H9 (cell line): ENCODE measurements around the gene RUNDC1. TPM values are rescaled to one million over a fixed set of nuclear protein-coding genes. Genes with fewer than 3 reads are reported as not detected.
A peak's percentile ranks its signal among the peaks of the same experiment; 100 is the strongest.

Source experiments
- DNase-seq: peaks from one replicate; pipeline ENCODE4 v3.0.0-alpha.2; 2017
- H2AFZ ChIP-seq: one replicate; pipeline ENCODE4 v1.6.1; 2013; ENCODE audit warnings: mild to moderate bottlenecking, low read length, control low read depth, moderate library complexity
- H2AK5ac ChIP-seq: 2 replicates; pipeline ENCODE4 v1.6.1; 2013; ENCODE audit warnings: low read length, control low read depth, mixed read lengths; ENCODE audit not compliant: insufficient read length
- H2BK120ac ChIP-seq: one replicate; pipeline ENCODE4 v1.6.1; 2013; ENCODE audit warnings: low read depth, mild to moderate bottlenecking, low read length, control low read depth, inconsistent platforms; ENCODE audit not compliant: poor library complexity, severe bottlenecking
- H2BK12ac ChIP-seq: 2 replicates; pipeline ENCODE4 v1.6.1; 2013; ENCODE audit warnings: low read length, control low read depth, mixed read lengths, low read depth; ENCODE audit not compliant: insufficient read length
- H2BK15ac ChIP-seq: 2 replicates; pipeline ENCODE4 v1.6.1; 2013; ENCODE audit warnings: low read depth, low read length, control low read depth
- H2BK20ac ChIP-seq: one replicate; pipeline ENCODE4 v1.6.1; 2013; ENCODE audit warnings: low read depth, mild to moderate bottlenecking, low read length, control low read depth, inconsistent platforms; ENCODE audit not compliant: poor library complexity, severe bottlenecking
- H2BK5ac ChIP-seq: 2 replicates; pipeline ENCODE4 v1.6.1; 2013; ENCODE audit warnings: low read length, control low read depth, mixed read lengths; ENCODE audit not compliant: insufficient read length
- H3K14ac ChIP-seq: 2 replicates; pipeline ENCODE4 v1.6.1; 2013; ENCODE audit warnings: low read length, control low read depth; ENCODE audit not compliant: insufficient read depth
- H3K18ac ChIP-seq: 2 replicates; pipeline ENCODE4 v1.6.1; 2013; ENCODE audit warnings: low read depth, mild to moderate bottlenecking, mixed read lengths, low read length, control low read depth; ENCODE audit not compliant: insufficient read length
- H3K23ac ChIP-seq: 2 replicates; pipeline ENCODE4 v1.6.1; 2013; ENCODE audit warnings: low read length, control low read depth, mixed read lengths, low read depth; ENCODE audit not compliant: insufficient read length
- H3K23me2 ChIP-seq: 2 replicates; pipeline ENCODE4 v1.6.1; 2013; ENCODE audit warnings: low read depth, mild to moderate bottlenecking, mixed read lengths, low read length, control low read depth; ENCODE audit not compliant: insufficient read length, poor library complexity, severe bottlenecking
- H3K27ac ChIP-seq: 2 replicates; pipeline ENCODE4 v1.5.1; 2013; ENCODE audit warnings: low read length, control low read depth, mixed read lengths, low read depth; ENCODE audit not compliant: insufficient read length
- H3K27me3 ChIP-seq: 2 replicates; pipeline ENCODE4 v1.6.1; 2013; ENCODE audit warnings: low read length, control low read depth, inconsistent platforms; ENCODE audit not compliant: insufficient read depth
- H3K4ac ChIP-seq: 2 replicates; pipeline ENCODE4 v1.6.1; 2013; ENCODE audit warnings: low read depth, mild to moderate bottlenecking, control low read depth, inconsistent platforms, low read length, moderate library complexity
- H3K4me1 ChIP-seq: 2 replicates; pipeline ENCODE4 v1.6.1; 2013; ENCODE audit warnings: low read length, control low read depth, inconsistent platforms; ENCODE audit not compliant: insufficient read depth
- H3K4me2 ChIP-seq: 2 replicates; pipeline ENCODE4 v1.6.1; 2013; ENCODE audit warnings: low read length, control low read depth, mixed read lengths; ENCODE audit not compliant: insufficient read length, insufficient read depth
- H3K56ac ChIP-seq: 2 replicates; pipeline ENCODE4 v1.6.1; 2013; ENCODE audit warnings: low read depth, mild to moderate bottlenecking, mixed read lengths, low read length, control low read depth; ENCODE audit not compliant: insufficient read length
- H3K79me1 ChIP-seq: 2 replicates; pipeline ENCODE4 v1.6.1; 2013; ENCODE audit warnings: low read depth, mild to moderate bottlenecking, moderate library complexity, low read length, control low read depth, inconsistent platforms; ENCODE audit not compliant: insufficient read depth, poor library complexity, severe bottlenecking
- H3K79me2 ChIP-seq: 2 replicates; pipeline ENCODE4 v1.6.1; 2013; ENCODE audit warnings: low read length, control low read depth, inconsistent platforms; ENCODE audit not compliant: insufficient read depth
- H3K9ac ChIP-seq: 2 replicates; pipeline ENCODE4 v1.6.1; 2013; ENCODE audit warnings: low read length, control low read depth, mixed read lengths; ENCODE audit not compliant: insufficient read length; ENCODE audit errors: extremely low read depth
- H3K9me3 ChIP-seq: one replicate; pipeline ENCODE4 v1.6.1; 2013; ENCODE audit warnings: low read depth, low read length, inconsistent platforms; ENCODE audit not compliant: control insufficient read depth
- H3T11ph ChIP-seq: one replicate; pipeline ENCODE4 v1.6.1; 2013; ENCODE audit warnings: mild to moderate bottlenecking, low read length, control low read depth, inconsistent platforms
- H4K20me1 ChIP-seq: one replicate; pipeline ENCODE4 v1.6.1; 2013; ENCODE audit not compliant: control insufficient read depth, insufficient read length, insufficient read depth
- H4K5ac ChIP-seq: 2 replicates; pipeline ENCODE4 v1.6.1; 2013; ENCODE audit warnings: low read depth, mild to moderate bottlenecking, mixed read lengths, low read length, control low read depth; ENCODE audit not compliant: insufficient read length
- H4K8ac ChIP-seq: replicated peaks from 2 replicates; pipeline ENCODE4 v1.6.1; 2013; ENCODE audit warnings: low read length, control low read depth, mixed read lengths, low read depth; ENCODE audit not compliant: insufficient read length
- H4K91ac ChIP-seq: 2 replicates; pipeline ENCODE4 v1.6.1; 2013; ENCODE audit warnings: low read depth, mild to moderate bottlenecking, moderate library complexity, mixed read lengths, low read length, control low read depth; ENCODE audit not compliant: insufficient read length
- H3K27ac Mint-ChIP-seq, 3 experiments: 2 replicates in 2 of 3; 3 replicates in 1 of 3; pipeline ENCODE4 v1.8.0; 2020 to 2021; ENCODE audit warnings: mixed read lengths in 3 of 3, mild to moderate bottlenecking in 1 of 3, moderate library complexity in 1 of 3
- H3K27me3 Mint-ChIP-seq: 2 replicates; pipeline ENCODE4 v1.8.0; 2021; ENCODE audit warnings: low read depth, mild to moderate bottlenecking, moderate library complexity, mixed read lengths
- H3K36me3 Mint-ChIP-seq, 3 experiments: 2 replicates in 2 of 3; 3 replicates in 1 of 3; pipeline ENCODE4 v1.8.0; 2020 to 2021; ENCODE audit warnings: low read depth in 3 of 3, mixed read lengths in 3 of 3; ENCODE audit not compliant: insufficient read depth in 1 of 3
- H3K4me1 Mint-ChIP-seq, 2 experiments: 2 replicates each; pipeline ENCODE4 v1.8.0; 2020; ENCODE audit warnings: mixed read lengths in 2 of 2
- H3K4me3 Mint-ChIP-seq, 2 experiments: 2 replicates in 1 of 2; 3 replicates in 1 of 2; pipeline ENCODE4 v1.8.0; 2020 to 2021; ENCODE audit warnings: mild to moderate bottlenecking in 2 of 2, mixed read lengths in 2 of 2, moderate library complexity in 1 of 2
- H3K9me3 Mint-ChIP-seq, 2 experiments: 2 replicates in 1 of 2; 3 replicates in 1 of 2; pipeline ENCODE4 v1.8.0; 2020; ENCODE audit warnings: mild to moderate bottlenecking in 2 of 2, mixed read lengths in 2 of 2, moderate library complexity in 1 of 2
- WGBS: extraction: QIAGEN DNeasy Blood & Tissue Kit; methylation state at CpG from one replicate; pipeline ENCODE4 v1.1.7; 2013; ENCODE audit warnings: missing lambda C conversion rate, low lambda C conversion rate, mixed read lengths; ENCODE audit not compliant: insufficient read length; ENCODE audit errors: extremely low coverage; 5-methylcytosine and 5-hydroxymethylcytosine counted together
- total RNA-seq: library from RNA; stranded (reverse); gene quantifications from 2 replicates; pipeline ENCODE4 v1.2.1, GENCODE V29; 2021
- TF ChIP-seq, protein P1 (sequence below): fragments of 200-600 bp; sonication (generic); conservative IDR thresholded peaks from 3 replicates; pipeline ENCODE4 v1.8.0; 2021; ENCODE audit warnings: antibody characterized with exemption, mild to moderate bottlenecking

Gene RUNDC1
- total RNA-seq, 1 experiment from 2014 or later = 18.8 TPM

DNA sequence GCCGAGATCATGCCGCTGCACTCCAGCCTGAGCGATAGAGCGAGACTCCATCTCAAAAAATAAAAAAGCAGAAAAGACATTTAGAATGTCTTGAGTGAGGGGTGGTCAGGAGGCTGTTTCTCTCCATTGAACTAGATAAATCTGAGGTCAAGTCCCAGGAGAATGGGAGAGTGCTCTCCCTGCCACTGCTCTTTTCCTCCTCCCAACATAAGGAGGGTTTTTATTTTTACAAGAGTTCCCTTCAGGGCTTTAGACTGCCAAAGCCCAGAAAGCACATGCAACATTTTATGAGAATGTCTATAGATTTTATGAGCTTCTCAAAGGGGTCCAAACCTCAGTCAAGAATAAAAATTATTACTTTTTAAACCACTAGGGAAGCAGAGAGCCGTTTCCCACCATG is 46.2 kb downstream of the RUNDC1 start:
- Histone ChIP-seq H2BK15ac (no peak overlapping the region), H3K9ac (no peak overlapping the region), H3K56ac (no peak overlapping the region), H3K23ac (no peak overlapping the region), H3K27me3 (no peaks in the 10 kb centered on the region), H4K91ac (no peak overlapping the region), H3K4ac (no peak overlapping the region), H3K4me1 (peaks cover 10% of the 10 kb centered on the region; the same call in 1 of the 2 replicates), H4K20me1 (no peaks in the 10 kb centered on the region), H4K5ac (no peak overlapping the region), H3K23me2 (peaks cover 12% of the 10 kb centered on the region), H3K4me2 (no peak overlapping the region), H2BK120ac (no peak overlapping the region), H2BK5ac (no peak overlapping the region), H3K79me1 (no peaks in the 10 kb centered on the region), H3K14ac (no peak overlapping the region), H4K8ac (no peak overlapping the region), H3K79me2 (no peaks in the 10 kb centered on the region; the same call in 1 of the 2 replicates), H2BK20ac (no peak overlapping the region), H3T11ph (no peak overlapping the region), H2AK5ac (no peak overlapping the region), H3K9me3 (no peaks in the 10 kb centered on the region), H3K27ac (no peak overlapping the region), H2BK12ac (no peak overlapping the region), H3K18ac (no peak overlapping the region), H2AFZ (no peak overlapping the region)
- peaks cover 42 to 49% of the 10 kb centered on the region in 2 experiments for H3K4me1 Mint-ChIP-seq
- H3K9me3 Mint-ChIP-seq = no peaks in the 10 kb centered on the region
- peak overlapping the region; percentile 75 to 98 for H3K4me3 Mint-ChIP-seq
- H3K27ac Mint-ChIP-seq = no peak overlapping the region; a peak in 1 of 7 replicates
- no CpG with 5 or more reads among the region's 5 CpGs for WGBS
- no peaks in the 10 kb centered on the region for H3K27me3 Mint-ChIP-seq
- H3K36me3 Mint-ChIP-seq = peaks cover 10 to 30% (median 25%) of the 10 kb centered on the region in 3 experiments; a peak in 6 of 7 replicates
- TF ChIP-seq, protein P1, sequence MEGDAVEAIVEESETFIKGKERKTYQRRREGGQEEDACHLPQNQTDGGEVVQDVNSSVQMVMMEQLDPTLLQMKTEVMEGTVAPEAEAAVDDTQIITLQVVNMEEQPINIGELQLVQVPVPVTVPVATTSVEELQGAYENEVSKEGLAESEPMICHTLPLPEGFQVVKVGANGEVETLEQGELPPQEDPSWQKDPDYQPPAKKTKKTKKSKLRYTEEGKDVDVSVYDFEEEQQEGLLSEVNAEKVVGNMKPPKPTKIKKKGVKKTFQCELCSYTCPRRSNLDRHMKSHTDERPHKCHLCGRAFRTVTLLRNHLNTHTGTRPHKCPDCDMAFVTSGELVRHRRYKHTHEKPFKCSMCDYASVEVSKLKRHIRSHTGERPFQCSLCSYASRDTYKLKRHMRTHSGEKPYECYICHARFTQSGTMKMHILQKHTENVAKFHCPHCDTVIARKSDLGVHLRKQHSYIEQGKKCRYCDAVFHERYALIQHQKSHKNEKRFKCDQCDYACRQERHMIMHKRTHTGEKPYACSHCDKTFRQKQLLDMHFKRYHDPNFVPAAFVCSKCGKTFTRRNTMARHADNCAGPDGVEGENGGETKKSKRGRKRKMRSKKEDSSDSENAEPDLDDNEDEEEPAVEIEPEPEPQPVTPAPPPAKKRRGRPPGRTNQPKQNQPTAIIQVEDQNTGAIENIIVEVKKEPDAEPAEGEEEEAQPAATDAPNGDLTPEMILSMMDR = no peak
- no peak for DNase-seq
